ENCODE results near the gene PAQR6. TPM values are rescaled to one million over a fixed set of nuclear protein-coding genes. Genes with fewer than 3 reads are reported as not detected.

Gene PAQR6
- total and polyA plus RNA-seq, 9 donors, result 1.2 to 7.7 (median 4.3) TPM

- Histone ChIP-seq H3K27me3 (ENCODE audit: control insufficient read depth, insufficient read depth, low read length) (no peaks in the 10 kb centered on the region), H3K27ac (ENCODE audit: low read length) (no peak overlapping the region), H3K4me1 (ENCODE audit: control insufficient read depth, insufficient read depth, low read length) (peaks cover 7% of the 10 kb centered on the region), H3K4me3 (ENCODE audit: low read length) (no peak overlapping the region), H3K9me3 (replicated peaks; ENCODE audit: control insufficient read depth, low read depth, low read length) (no peaks in the 10 kb centered on the region), H3K36me3 (ENCODE audit: control insufficient read depth, insufficient read depth, low read length) (peaks cover 63% of the 10 kb centered on the region)
- DNase-seq, result no peak
- WGBS (ENCODE audit: insufficient coverage), result 100% methylated on average over 1 of the region's 5 CpGs
Measured at GRCh38 chr1:156233426-156234127, 14.3 kb downstream of the PAQR6 start.

GRCh38 chr1:156232201-156232894, 15.5 kb downstream of the PAQR6 start:
- Histone ChIP-seq H3K27ac (ENCODE audit: low read length) (no peak overlapping the region), H3K36me3 (ENCODE audit: control insufficient read depth, insufficient read depth, low read length) (peaks cover 60% of the 10 kb centered on the region), H3K4me3 (ENCODE audit: low read length) (no peak overlapping the region), H3K4me1 (ENCODE audit: control insufficient read depth, insufficient read depth, low read length) (peaks cover 7% of the 10 kb centered on the region), H3K9me3 (replicated peaks; ENCODE audit: control insufficient read depth, low read depth, low read length) (no peaks in the 10 kb centered on the region), H3K27me3 (ENCODE audit: control insufficient read depth, insufficient read depth, low read length) (no peaks in the 10 kb centered on the region)
- DNase-seq, result no peak
- WGBS (ENCODE audit: insufficient coverage), result 94% methylated on average over 9 of the region's 12 CpGs

- peak; percentile 92 for DNase-seq
- 17% methylated on average over 1 of the region's 1 CpG for WGBS (ENCODE audit: insufficient coverage)
- H3K27me3 ChIP-seq (ENCODE audit: control insufficient read depth, insufficient read depth, low read length), result no peaks in the 10 kb centered on the region
- H3K9me3 ChIP-seq (replicated peaks; ENCODE audit: control insufficient read depth, low read depth, low read length), result no peaks in the 10 kb centered on the region
- peaks cover 56% of the 10 kb centered on the region for H3K36me3 ChIP-seq (ENCODE audit: control insufficient read depth, insufficient read depth, low read length)
- peak overlapping the region; percentile 64 for H3K27ac ChIP-seq (ENCODE audit: low read length)
- H3K4me1 ChIP-seq (ENCODE audit: control insufficient read depth, insufficient read depth, low read length), result peaks cover 7% of the 10 kb centered on the region
- no peak overlapping the region for H3K4me3 ChIP-seq (ENCODE audit: low read length)
Measured at GRCh38 chr1:156230473-156230837, 17.4 kb downstream of the PAQR6 start.

GRCh38 chr1:156229809-156230472, 17.9 kb downstream of the PAQR6 start:
- Histone ChIP-seq H3K36me3 (ENCODE audit: control insufficient read depth, insufficient read depth, low read length) (peaks cover 57% of the 10 kb centered on the region), H3K9me3 (replicated peaks; ENCODE audit: control insufficient read depth, low read depth, low read length) (no peaks in the 10 kb centered on the region), H3K27me3 (ENCODE audit: control insufficient read depth, insufficient read depth, low read length) (no peaks in the 10 kb centered on the region), H3K4me1 (ENCODE audit: control insufficient read depth, insufficient read depth, low read length) (peaks cover 7% of the 10 kb centered on the region), H3K4me3 (ENCODE audit: low read length) (no peak overlapping the region), H3K27ac (ENCODE audit: low read length) (peak overlapping the region; percentile 64)
- 52% methylated on average over 9 of the region's 11 CpGs for WGBS (ENCODE audit: insufficient coverage)
- DNase-seq, result peak; percentile 62

- DNase-seq, result peak; percentile 54
- Histone ChIP-seq H3K27ac (ENCODE audit: low read length) (no peak overlapping the region), H3K4me1 (ENCODE audit: control insufficient read depth, insufficient read depth, low read length) (peaks cover 7% of the 10 kb centered on the region), H3K36me3 (ENCODE audit: control insufficient read depth, insufficient read depth, low read length) (peaks cover 50% of the 10 kb centered on the region), H3K9me3 (replicated peaks; ENCODE audit: control insufficient read depth, low read depth, low read length) (no peaks in the 10 kb centered on the region), H3K4me3 (ENCODE audit: low read length) (no peak overlapping the region), H3K27me3 (ENCODE audit: control insufficient read depth, insufficient read depth, low read length) (no peaks in the 10 kb centered on the region)
- WGBS (ENCODE audit: insufficient coverage), result 79% methylated on average over 3 of the region's 7 CpGs
Measured at GRCh38 chr1:156228501-156228900, 19.4 kb downstream of the PAQR6 start.

GRCh38 chr1:156226782-156227181, 21.1 kb downstream of the PAQR6 start:
- 100% methylated on average over 2 of the region's 4 CpGs for WGBS (ENCODE audit: insufficient coverage)
- Histone ChIP-seq H3K4me1 (ENCODE audit: control insufficient read depth, insufficient read depth, low read length) (peaks cover 7% of the 10 kb centered on the region), H3K36me3 (ENCODE audit: control insufficient read depth, insufficient read depth, low read length) (peaks cover 55% of the 10 kb centered on the region), H3K9me3 (replicated peaks; ENCODE audit: control insufficient read depth, low read depth, low read length) (no peaks in the 10 kb centered on the region), H3K4me3 (ENCODE audit: low read length) (no peak overlapping the region), H3K27ac (ENCODE audit: low read length) (no peak overlapping the region), H3K27me3 (ENCODE audit: control insufficient read depth, insufficient read depth, low read length) (no peaks in the 10 kb centered on the region)
- DNase-seq, result no peak

- peaks cover 60% of the 10 kb centered on the region for H3K36me3 ChIP-seq (ENCODE audit: control insufficient read depth, insufficient read depth, low read length)
Measured at GRCh38 chr1:156226116-156226538, 21.7 kb downstream of the PAQR6 start.

GRCh38 chr1:156225677-156226014, 22.2 kb downstream of the PAQR6 start:
- Histone ChIP-seq H3K36me3 (ENCODE audit: control insufficient read depth, insufficient read depth, low read length) (peaks cover 64% of the 10 kb centered on the region), H3K9me3 (replicated peaks; ENCODE audit: control insufficient read depth, low read depth, low read length) (no peaks in the 10 kb centered on the region), H3K4me3 (ENCODE audit: low read length) (no peak overlapping the region), H3K27ac (ENCODE audit: low read length) (no peak overlapping the region), H3K27me3 (ENCODE audit: control insufficient read depth, insufficient read depth, low read length) (no peaks in the 10 kb centered on the region), H3K4me1 (ENCODE audit: control insufficient read depth, insufficient read depth, low read length) (peaks cover 7% of the 10 kb centered on the region)
- DNase-seq, result no peak
- no CpG with 5 or more reads among the region's 2 CpGs for WGBS (ENCODE audit: insufficient coverage)

More at GRCh38 chr1:156226116-156226538, 21.7 kb downstream of the PAQR6 start:
- no peak for DNase-seq
- H3K9me3 ChIP-seq (replicated peaks; ENCODE audit: control insufficient read depth, low read depth, low read length), result no peaks in the 10 kb centered on the region
- WGBS (ENCODE audit: insufficient coverage), result no CpG with 5 or more reads among the region's 2 CpGs
- H3K4me3 ChIP-seq (ENCODE audit: low read length), result no peak overlapping the region
- H3K4me1 ChIP-seq (ENCODE audit: control insufficient read depth, insufficient read depth, low read length), result peaks cover 7% of the 10 kb centered on the region
- no peaks in the 10 kb centered on the region for H3K27me3 ChIP-seq (ENCODE audit: control insufficient read depth, insufficient read depth, low read length)
- no peak overlapping the region for H3K27ac ChIP-seq (ENCODE audit: low read length)

- DNase-seq, result no peak
- Histone ChIP-seq H3K27me3 (ENCODE audit: control insufficient read depth, insufficient read depth, low read length) (no peaks in the 10 kb centered on the region), H3K4me3 (ENCODE audit: low read length) (no peak overlapping the region), H3K9me3 (replicated peaks; ENCODE audit: control insufficient read depth, low read depth, low read length) (no peaks in the 10 kb centered on the region), H3K27ac (ENCODE audit: low read length) (no peak overlapping the region), H3K36me3 (ENCODE audit: control insufficient read depth, insufficient read depth, low read length) (peaks cover 47% of the 10 kb centered on the region), H3K4me1 (ENCODE audit: control insufficient read depth, insufficient read depth, low read length) (no peaks in the 10 kb centered on the region)
- 98% methylated on average over 5 of the region's 13 CpGs for WGBS (ENCODE audit: insufficient coverage)
Measured at GRCh38 chr1:156221986-156222692, 25.7 kb downstream of the PAQR6 start.

GRCh38 chr1:156220226-156220625, 27.6 kb downstream of the PAQR6 start:
- H3K27ac ChIP-seq (ENCODE audit: low read length), result no peak overlapping the region
- H3K27me3 ChIP-seq (ENCODE audit: control insufficient read depth, insufficient read depth, low read length), result no peaks in the 10 kb centered on the region
- H3K4me3 ChIP-seq (ENCODE audit: low read length), result no peak overlapping the region
- no peaks in the 10 kb centered on the region for H3K4me1 ChIP-seq (ENCODE audit: control insufficient read depth, insufficient read depth, low read length)
- DNase-seq, result no peak
- no peaks in the 10 kb centered on the region for H3K9me3 ChIP-seq (replicated peaks; ENCODE audit: control insufficient read depth, low read depth, low read length)
- 100% methylated on average over 2 of the region's 9 CpGs for WGBS (ENCODE audit: insufficient coverage)
- peaks cover 40% of the 10 kb centered on the region for H3K36me3 ChIP-seq (ENCODE audit: control insufficient read depth, insufficient read depth, low read length)

Measured in muscle of leg (tissue), 11 donors.